NCI-H526 (cell line): ENCODE data around the gene MFRP.
"Not testable (repeated sequence)": the region's sequence is repeated elsewhere in the genome, so short reads cannot be mapped to it uniquely, and the experiment has no call there.

ENCODE experiments used
- DNase-seq, 2 experiments: peaks; one replicate each; lab custom pipeline; 2025; lab: John Stamatoyannopoulos, UW

MFRP gene

GRCh38 chr11:119346605-119347004 is at the start of gene MFRP:
MFRP (minus strand) TSS chr11:119346705; CDS start chr11:119346513, 192 bp downstream.
- no peak for DNase-seq

DNA sequence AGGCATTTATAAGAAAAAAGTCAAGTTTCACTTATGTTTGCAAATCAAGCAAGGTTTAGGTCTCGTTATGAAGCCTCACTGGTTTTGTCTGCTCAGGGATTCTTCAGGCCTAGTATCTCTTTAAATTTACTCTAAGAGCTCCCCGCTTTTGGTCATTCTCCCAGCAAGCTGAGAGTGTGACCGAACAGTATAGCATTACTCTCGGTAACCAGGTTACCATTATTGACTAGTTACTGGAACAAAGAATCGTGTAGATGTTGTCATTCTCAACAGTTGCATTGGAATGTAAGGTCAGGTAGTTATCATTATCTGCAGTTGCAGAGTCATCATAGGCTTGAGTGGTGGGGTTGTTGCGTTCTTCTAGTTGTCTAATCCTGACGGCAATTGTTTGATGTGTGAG is 44.8 kb upstream of the MFRP start:
- no peak for DNase-seq

DNA sequence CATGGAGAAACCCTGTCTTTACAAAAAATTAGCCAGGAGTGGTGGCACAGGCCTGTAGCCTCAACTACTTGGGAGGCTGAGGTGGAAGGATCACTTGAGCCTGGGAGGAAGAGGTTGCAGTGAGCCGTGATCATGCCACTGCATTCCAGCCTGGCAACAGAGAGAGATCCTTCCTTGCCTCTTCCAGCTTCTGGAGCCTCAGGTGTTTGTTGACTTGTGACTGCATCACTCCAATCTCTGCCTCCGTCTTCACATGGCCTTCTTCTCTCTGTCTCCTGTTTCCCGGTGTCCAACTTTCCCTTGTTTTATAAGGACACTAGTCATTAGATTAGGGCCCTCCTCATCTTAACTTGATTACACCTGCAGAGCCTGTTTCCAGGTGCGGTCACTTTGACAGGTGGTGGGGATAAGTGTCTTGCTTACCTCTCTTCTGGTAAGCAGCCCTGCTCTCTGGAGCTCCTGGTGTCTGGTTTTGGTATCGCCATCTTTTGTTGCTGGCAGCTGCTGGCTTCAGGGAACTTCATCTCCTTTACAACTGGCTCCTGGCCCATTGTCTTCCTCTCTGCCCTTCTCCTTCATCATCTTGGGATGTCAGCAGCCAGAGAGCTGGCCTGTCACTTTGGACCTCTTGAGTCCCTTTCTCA is 43.2 kb upstream of the MFRP start:
- peak; percentile 72 to 87 for DNase-seq

DNA sequence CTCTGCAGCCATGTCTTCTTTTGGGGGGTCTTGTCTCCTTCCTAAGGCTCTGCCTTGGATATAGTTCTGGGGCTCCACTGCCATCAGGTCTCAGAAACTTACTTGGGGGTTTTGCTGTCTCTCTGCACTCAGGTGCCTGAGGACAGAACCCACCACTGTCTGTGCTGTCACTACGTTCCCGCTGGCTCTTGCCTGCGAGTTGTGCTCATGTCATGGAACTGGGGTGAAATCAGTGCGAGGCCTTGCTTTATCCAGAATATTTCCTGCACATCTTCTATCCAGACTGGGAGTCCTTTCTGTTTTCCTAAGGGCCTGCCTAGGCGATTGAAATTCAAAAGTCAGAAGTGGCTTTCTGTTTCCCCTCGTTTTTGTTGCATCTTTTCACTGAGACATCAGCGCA is 41.6 kb upstream of the MFRP start:
- DNase-seq, result no peak

GRCh38 chr11:119384332-119384731 is 37.8 kb upstream of the MFRP start:
- DNase-seq, result no peak

DNA sequence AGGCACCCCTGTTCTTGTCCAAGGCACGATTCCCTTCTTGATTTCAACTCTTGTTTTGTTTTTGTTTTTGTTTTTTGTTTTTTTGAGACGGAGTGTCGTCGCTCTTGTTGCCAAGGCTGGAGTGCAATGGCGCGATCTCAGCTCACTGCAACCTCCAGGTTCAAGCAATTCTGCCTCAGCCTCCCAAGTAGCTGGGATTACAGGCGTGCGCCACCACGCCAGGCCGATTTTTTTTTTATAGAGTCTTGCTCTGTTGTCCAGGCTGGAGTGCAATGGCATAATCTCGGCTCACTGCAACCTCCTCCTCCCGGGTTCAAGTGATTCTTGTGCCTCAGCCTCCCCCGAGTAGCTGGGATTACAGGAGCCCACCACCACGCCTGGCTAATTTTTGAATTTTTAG is 36.0 kb upstream of the MFRP start:
- not testable (repeated sequence) for DNase-seq

- DNase-seq, result peak in 1 of 2 experiments; percentile 38
These were observed 35.6 kb upstream of the MFRP start for GRCh38 chr11:119382101-119382500.

DNA sequence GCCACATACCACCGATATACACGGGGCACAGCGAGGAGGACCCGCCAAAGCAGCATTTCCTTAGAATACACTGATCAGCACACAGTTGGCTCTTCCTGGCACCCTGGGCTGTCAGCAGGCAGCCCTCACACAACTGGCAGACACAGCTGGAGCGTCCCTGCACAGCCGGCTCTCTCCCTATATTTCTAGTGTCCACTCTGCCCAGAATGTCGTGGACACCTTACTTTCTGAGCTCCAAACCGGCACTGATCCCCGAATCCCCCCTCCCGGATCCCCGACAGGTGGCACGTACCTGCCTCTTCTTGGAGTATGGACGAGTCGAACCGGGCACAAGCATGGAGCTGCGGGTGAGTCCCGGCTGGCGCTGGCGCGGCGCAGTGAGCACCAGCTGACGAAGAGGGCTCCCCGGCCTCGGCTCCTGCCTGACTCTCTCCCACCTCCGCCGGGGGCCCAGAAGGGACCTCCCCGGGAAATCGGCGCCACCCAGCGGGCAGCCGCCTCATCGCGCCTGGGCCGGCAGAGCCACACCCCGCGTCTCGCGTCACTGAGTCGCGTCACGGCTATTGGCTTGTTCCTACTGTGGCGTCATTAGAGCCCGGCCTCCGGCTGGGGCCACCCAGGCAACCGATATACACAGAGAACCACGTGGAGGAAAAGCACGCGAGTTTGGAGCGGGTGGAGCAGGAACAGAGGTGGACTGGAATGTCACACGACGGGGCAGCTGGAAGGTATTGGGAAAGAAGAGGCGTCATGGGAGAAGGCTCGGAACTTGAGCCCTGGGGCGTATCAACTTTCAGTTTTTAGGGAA is 34.9 kb upstream of the MFRP start, which contains the start of gene USP2:
Gene USP2 (minus strand): TSS at position 510 of the 808 bp plus-strand sequence. CDS start 8,210 bp downstream, outside the sequence.
- DNase-seq, result peak; percentile 98 to 100

DNA sequence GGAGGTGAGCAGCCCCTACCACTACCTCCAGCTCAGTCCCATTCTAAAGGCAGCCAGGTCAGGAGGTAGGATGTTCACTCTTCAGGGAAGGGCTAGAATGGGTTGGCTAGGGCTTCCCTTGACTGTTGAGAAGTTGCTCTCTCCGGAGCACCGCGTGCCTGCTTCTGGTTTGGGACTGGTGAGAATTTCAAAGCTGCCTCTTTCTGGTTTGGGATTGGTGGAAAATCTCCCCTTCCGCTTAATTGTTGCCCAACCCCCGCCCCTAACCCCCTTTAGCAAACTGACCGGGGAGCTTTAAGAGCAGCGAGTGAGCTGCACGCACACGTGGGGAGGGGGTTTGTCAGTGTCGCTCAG is 34.3 kb upstream of the MFRP start:
- DNase-seq, result peak in 1 of 2 experiments; percentile 71

- no peak for DNase-seq
These were observed 33.8 kb upstream of the MFRP start for GRCh38 chr11:119380160-119380826.

DNA sequence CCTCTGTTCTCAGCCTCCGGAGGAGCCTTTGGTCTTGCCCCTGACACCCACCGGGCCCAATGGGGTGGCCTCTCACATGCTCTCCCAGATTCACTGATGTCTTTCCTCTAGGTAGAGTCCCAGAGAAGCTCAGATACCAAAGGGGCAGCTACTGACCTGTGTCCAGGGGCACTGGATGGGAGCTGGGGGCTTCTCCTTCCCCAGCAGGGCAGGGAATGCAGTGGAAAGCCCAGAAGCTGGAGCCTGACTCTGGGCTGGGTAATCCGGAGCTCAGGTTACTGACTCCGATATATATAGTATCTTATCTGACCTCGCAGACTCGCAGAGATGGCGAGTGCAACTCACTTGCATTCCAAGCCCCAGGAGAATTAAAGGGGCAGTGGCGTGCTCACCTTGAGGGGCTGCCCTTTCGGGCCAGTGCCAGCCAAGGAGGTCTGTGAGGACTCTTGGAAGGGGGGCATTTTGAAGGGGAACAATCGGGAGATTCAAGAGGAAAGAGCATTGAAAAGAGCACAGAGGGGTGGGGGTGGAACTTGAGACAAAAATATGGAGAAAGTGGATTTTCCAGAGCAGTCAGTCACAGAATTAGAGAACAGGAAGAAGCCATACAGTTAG is 32.5 kb upstream of the MFRP start:
- peak in 1 of 2 experiments; percentile 52 for DNase-seq

DNA sequence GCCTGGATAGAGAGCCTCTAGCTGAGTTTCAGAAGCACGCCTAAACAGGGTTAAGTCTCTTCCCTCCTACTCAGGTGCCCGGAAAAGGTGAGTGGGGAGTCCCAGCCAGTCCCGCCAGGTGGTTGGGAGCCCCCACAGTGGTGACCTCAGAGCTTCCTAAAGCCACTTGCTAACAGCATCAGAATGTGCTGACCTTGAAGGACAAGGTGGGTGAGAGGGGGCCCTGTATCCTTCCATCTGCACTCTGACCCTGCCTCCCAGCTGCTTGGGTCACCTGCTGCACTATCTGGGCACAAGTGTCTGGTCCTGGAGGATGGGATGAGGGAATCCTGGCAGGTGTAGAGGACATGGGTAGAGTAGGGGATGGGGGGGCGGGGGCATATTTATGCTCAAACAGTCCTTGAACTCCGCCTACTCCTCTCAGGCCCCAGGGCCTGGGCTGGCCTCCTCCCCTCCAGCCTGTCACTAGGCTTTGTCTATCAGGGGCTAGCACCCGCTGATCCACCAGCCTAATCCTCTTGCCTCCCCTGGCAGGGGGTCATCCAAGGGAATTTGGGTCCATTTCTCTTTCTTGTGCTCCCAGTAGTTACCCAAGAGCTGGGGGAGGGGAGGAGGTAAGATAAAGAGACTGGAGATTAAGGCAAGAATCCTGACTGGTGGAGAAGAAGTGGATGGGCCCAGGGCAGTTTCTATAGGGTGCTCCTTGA is 31.6 kb upstream of the MFRP start:
- peak in 1 of 2 experiments; percentile 41 for DNase-seq

GRCh38 chr11:119377112-119377901 is 30.8 kb upstream of the MFRP start:
- DNase-seq, result peak; percentile 69 to 73

- DNase-seq, result peak; percentile 91 to 98
These were observed 29.8 kb upstream of the MFRP start for GRCh38 chr11:119376197-119376847.

GRCh38 chr11:119375337-119376196 is 29.1 kb upstream of the MFRP start:
- peak in 1 of 2 experiments; percentile 72 for DNase-seq

- DNase-seq, result peak in 1 of 2 experiments; percentile 59
These were observed 28.3 kb upstream of the MFRP start for GRCh38 chr11:119374632-119375336.

GRCh38 chr11:119373921-119374631 is 27.6 kb upstream of the MFRP start:
- peak; percentile 86 to 97 for DNase-seq
